ENCODE results near the gene LINGO3.
"Not testable (repeated sequence)": the region's sequence is repeated elsewhere in the genome, so short reads cannot be mapped to it uniquely, and the experiment has no call there.

LINGO3 gene

DNA sequence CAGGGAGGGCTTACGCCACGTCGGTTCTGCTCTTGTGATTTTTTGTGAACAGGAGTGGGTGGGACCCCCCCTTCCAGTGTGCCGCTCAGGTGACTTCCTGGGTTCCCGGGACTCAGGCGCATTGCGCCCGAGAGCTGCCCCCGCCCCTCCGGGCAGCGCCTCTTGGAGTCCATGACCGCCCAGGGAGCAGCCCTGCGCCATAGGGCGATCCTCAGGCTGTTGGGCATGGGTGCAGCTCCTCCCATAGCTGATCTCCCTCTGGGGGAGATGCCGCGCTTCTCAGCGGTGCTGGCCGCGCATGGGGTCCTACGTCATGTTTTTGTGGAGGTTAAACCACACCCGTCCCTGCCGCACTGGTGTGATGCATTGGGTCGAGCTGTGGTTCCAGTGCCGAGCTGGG is 44.2 kb upstream of the LINGO3 start:
- H3K4me3 ChIP-seq (ENCODE audit: low read depth, low read length): no peak overlapping the region
- TF ChIP-seq, protein P1, sequence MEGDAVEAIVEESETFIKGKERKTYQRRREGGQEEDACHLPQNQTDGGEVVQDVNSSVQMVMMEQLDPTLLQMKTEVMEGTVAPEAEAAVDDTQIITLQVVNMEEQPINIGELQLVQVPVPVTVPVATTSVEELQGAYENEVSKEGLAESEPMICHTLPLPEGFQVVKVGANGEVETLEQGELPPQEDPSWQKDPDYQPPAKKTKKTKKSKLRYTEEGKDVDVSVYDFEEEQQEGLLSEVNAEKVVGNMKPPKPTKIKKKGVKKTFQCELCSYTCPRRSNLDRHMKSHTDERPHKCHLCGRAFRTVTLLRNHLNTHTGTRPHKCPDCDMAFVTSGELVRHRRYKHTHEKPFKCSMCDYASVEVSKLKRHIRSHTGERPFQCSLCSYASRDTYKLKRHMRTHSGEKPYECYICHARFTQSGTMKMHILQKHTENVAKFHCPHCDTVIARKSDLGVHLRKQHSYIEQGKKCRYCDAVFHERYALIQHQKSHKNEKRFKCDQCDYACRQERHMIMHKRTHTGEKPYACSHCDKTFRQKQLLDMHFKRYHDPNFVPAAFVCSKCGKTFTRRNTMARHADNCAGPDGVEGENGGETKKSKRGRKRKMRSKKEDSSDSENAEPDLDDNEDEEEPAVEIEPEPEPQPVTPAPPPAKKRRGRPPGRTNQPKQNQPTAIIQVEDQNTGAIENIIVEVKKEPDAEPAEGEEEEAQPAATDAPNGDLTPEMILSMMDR (IDR thresholded peaks at IDR 0.05; ENCODE audit: low read depth, low read length): no peak

DNA sequence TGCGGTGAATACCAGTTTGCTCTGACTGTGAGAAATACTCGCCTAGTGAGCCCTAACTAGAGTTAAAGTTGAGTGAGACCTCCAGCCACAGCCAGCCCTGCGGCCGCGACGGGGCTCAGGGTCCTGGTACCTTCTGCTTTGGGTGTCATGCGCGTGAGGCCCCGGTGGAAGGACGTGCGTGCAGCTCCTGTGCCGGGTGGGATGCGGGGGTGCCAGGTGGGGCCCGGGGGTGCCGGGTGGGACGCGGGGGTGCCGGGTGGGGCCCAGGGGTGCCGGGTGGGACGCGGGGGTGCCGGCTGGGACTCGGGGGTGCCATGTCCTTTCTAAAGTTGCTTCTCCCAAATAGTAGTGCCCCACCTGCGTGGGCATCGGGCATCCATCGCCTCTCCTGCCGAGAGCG is 43.6 kb upstream of the LINGO3 start:
- TF ChIP-seq, protein P1 (IDR thresholded peaks at IDR 0.05; ENCODE audit: low read depth, low read length): no peak
- H3K4me3 ChIP-seq (ENCODE audit: low read depth, low read length): no peak overlapping the region

DNA sequence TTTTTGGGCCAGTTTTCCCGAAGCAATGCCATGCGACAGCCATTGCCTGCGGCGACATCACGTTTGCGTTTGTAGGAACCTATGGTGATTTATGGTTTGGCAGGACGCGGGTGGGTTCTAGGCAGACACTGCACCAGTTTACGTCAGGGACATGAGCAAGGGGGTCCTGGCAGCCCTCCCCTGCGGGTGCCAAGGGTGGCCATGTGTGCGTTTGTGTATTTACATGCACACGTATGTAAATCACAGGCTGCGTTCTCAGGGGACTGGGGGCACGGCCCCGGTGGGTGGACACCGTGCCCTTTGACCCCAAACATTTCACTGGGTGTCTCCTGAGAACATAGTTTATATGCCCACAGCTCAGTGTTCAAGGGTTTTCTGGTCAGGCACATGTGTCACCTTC is 42.7 kb upstream of the LINGO3 start:
- TF ChIP-seq, protein P1 (IDR thresholded peaks at IDR 0.05; ENCODE audit: low read depth, low read length): no peak
- H3K4me3 ChIP-seq (ENCODE audit: low read depth, low read length): no peak overlapping the region

DNA sequence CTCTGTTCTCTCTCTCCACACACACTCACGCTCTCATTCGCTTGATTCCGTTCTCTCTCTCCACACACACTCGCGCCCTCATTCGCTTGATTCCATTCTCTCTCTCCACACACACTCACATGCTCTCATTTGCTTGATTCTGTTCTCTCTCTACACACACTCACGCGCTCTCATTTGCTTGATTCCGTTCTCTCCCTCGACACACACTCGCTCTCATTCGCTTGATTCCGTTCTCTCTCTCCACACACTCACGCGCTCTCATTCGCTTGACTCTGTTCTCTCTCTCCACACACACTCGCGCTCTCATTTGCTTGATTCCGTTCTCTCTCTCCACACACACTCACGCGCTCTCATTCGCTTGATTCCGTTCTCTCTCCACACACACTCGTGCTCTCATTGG is 41.9 kb upstream of the LINGO3 start:
- H3K4me3 ChIP-seq (ENCODE audit: low read depth, low read length): not testable (repeated sequence)

DNA sequence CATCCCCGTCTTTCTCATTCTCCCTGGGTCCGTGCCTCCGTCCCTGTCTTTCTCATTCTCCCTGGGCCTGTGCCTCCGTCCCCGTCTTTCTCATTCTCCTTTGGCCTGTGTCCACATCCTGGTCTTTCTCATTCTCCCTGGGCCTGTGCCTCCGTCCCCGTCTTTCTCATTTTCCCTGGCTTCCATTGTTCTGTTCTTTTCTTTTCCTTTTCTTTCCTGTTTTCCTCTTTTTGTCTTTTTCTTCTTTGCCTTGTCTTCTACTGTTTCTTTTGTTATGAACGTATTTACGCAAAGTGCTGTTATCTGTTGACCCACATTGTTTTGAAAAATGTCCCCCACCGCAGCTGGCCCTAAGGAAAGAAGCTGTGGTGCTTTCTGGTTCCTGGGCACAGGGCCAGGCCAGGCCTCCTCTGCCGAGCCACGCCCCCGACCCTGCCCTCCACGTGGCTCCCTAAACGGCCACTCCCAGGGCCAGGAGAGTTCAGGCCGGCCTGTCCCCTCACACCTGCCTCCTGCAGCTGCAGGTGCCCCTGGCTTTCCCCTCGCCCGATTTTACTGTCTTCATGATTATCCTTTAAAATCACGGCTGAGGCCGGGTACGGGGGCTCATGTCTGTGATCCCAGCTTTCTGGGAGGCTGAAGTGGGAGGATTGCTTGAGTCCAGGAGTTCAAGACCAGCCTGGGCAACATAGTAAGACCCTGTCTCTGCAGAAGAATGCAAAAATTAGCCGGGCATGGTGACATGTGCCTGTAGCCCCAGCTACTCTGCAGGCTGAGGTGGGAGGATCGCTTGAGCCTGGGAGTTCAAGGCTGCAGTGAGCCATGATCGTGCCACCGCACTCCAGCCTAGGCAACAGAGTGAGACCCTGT is 38.1 kb upstream of the LINGO3 start:
- TF ChIP-seq, protein P1 (IDR thresholded peaks at IDR 0.05; ENCODE audit: low read depth, low read length): no peak

DNA sequence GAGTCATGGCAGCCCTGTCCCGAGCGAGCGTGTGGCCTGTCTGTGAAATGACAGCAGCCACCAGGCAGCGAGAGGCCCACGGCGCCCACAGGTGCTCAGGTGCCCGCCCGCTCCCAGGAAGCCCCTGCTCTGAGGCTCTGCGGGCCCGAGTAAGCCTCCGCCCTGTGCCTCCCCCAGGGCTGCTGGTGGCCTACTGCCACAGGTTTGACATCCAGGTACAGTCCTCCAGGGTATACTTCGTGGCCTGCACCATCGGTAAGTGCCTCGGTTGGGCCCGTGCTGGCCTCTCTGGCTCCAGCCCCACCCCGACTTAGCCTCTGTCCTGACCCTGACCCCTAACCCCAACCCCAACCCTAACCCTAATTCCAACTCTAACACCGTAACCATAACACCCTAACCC is 37.1 kb upstream of the LINGO3 start:
- TF ChIP-seq, protein P1 (IDR thresholded peaks at IDR 0.05; ENCODE audit: low read depth, low read length): no peak
- H3K4me3 ChIP-seq (ENCODE audit: low read depth, low read length): no peak overlapping the region

More for the DNA sequence above, 38.1 kb upstream of the LINGO3 start:
- H3K4me3 ChIP-seq (ENCODE audit: low read depth, low read length): no peak overlapping the region

DNA sequence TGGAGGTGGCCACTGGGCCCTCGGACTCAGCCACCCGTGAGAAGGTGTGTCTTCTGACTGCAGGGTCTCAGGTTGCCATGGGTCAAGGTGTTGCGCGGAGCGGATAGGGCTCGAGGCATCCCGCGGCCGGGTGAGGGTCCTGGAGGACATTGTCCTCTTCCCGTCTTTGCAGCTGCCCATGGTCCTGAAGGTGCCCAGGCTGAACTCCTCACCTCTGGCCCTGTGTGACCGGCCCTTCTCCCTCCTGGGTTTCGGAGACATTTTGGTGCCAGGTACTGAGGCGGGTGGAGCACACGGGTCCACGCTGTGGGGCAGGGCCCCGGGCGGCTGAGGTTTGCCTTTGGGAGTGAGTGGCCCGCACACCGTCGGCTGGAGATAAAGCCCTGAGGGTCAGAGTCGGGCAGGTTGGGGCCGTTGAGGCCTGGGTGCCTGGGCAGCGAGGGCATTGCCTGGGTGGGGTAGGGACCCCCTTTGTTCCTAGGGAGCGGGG is 36.5 kb upstream of the LINGO3 start:
- no peak overlapping the region for H3K4me3 ChIP-seq (ENCODE audit: low read depth, low read length)
- TF ChIP-seq, protein P1 (IDR thresholded peaks at IDR 0.05; ENCODE audit: low read depth, low read length): no peak
